HG03025 (cell line): ENCODE results near the gene TRIM5.
"Not testable (repeated sequence)": the region's sequence is repeated elsewhere in the genome, so short reads cannot be mapped to it uniquely, and the experiment has no call there.

Experiments
- ATAC-seq: cut with Tn5 transposase; IDR thresholded peaks from one replicate; pipeline ENCODE4 v1.9.1; 2021; ENCODE audit warnings: mild to moderate bottlenecking, moderate library complexity; ENCODE audit not compliant: unreplicated experiment, low FRiP score

The TRIM5 gene, protein sequence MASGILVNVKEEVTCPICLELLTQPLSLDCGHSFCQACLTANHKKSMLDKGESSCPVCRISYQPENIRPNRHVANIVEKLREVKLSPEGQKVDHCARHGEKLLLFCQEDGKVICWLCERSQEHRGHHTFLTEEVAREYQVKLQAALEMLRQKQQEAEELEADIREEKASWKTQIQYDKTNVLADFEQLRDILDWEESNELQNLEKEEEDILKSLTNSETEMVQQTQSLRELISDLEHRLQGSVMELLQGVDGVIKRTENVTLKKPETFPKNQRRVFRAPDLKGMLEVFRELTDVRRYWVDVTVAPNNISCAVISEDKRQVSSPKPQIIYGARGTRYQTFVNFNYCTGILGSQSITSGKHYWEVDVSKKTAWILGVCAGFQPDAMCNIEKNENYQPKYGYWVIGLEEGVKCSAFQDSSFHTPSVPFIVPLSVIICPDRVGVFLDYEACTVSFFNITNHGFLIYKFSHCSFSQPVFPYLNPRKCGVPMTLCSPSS

DNA sequence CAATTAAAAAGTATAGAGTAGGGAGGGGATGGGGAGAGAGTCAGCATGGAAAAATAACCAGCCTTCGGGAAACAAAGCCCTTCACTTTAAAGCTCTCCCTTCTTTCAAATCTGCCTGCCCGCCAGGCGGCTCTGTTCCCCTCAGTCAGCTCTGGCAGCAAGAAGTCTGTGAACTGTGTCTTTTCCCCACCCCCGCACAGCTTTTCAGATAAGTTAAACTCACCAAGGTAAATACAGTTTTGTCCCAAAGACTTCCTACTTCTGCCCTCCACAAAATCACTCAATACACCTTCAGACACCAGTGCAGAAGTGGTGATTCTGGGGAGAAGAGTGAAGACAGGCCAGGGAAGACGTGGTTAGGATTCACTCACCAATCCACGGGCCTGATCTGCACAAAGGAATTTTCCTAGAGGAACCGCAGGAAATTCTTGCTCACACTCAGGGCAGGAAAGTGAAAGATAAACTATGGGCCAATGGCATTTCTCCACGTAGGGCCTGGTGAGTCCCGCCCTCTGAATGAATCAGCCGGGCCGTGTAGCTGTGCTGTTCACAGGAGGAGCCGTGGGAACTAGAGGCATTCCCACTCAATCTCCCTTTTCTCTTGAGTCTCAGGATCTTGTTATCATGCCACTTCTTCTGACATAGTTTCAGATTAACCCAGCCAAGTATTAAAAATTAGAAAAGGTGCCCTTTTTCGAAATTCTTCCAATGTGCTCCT is at the start of gene TRIM5:
Gene TRIM5, minus strand, starts transcription at position 429 of the 717 bp plus-strand sequence. CDS start 4,897 bp downstream, outside the sequence.
- ATAC-seq: peak; percentile 78

DNA sequence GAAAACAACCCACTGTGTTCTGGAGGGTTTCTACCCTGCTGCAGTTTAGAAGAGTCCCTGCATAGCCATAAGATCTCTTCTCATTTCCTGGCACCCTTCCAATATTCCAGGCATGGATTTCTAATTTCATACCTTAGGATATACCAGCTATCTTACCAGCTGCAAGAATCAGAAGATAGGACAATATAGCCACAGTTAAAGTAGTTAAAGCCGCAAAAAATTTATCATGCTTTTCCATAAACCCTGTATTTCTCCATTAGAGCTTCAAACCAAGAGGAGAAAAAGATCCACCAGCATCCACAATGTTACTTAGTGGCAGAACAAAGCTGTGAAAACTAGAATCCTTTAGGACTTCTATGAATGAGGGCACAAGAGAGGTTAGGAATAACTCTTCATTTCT is 42.8 kb upstream of the TRIM5 start:
- no peak for ATAC-seq

DNA sequence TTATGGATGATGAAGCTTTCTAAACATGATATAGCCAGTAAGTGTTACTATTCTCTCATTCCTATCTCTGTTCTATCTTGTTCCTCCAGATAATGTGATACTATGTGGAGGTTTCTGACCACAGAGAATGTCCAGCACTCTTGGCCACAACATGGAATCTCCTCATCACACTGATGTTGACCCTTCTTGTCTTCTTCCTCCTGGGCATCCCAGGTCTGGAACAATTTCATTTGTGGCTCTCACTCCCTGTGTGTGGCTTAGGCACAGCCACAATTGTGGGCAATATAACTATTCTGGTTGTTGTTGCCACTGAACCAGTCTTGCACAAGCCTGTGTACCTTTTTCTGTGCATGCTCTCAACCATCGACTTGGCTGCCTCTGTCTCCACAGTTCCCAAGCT is 41.5 kb upstream of the TRIM5 start:
- ATAC-seq: no peak

DNA sequence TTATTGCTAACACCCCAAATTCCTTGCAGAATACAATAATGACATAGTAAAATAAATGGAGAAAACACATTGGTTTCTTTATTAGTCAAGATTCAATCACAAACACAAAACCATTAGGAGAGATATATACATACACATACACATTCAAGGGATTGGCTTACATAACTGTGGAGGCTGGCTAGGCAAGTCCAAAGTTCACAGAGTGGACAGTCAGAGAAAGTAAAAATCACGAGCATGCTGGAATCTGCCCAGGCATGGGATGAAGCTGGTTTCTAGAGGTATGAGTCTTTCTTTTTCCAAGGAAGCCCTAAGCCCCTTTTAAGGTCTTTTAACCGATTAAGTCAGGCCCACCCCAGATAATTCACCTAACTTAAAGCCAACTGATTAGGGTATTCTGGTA is 37.7 kb upstream of the TRIM5 start:
- ATAC-seq: no peak

DNA sequence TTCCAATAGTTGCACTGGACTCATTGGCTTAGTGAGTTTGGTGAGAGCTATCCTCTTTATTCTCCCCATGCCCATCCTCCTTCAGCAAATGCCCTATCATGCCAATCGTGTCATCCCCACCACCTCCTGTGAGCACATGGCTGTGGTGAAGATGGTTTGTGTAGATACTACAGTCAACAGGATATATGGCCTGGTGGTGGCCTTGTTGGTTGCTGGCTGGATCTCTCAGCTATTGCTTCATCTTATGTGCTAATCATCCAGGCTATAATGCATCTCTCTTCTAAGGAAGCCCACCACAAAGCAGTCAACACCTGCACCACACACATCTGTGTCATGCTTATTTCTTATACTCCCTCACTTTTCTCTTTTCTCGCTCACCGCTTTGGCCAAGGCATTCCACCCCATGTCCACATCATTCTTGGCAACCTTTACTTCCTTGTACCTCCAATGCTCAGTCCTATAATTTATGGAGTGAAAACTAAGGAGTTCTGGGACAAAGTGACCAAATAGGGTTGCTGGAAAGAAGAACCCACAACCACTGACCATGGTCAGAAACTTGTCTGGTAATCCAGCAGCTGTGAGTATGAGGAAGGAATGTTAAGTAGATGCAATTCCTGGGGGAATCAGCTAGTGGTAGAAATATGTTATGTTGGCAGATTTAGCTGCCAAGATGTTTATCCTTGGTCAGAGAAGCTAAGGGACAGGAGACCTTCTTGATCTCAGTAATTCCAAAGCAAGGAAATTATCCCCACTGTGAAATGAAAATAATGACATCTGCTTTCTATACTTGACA is 35.0 kb upstream of the TRIM5 start:
- ATAC-seq: no peak

DNA sequence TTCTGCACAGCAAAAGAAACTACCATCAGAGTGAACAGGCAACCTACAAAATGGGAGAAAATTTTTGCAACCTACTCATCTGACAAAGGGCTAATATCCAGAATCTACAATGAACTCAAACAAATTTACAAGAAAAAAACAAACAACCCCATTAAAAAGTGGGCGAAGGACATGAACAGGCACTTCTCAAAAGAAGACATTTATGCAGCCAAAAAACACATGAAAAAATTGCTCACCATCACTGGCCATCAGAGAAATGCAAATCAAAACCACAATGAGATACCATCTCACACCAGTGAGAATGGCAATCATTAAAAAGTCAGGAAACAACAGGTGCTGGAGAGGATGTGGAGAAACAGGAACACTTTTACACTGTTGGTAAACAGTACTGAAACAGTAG is 31.6 kb upstream of the TRIM5 start:
- ATAC-seq: not testable (repeated sequence)

DNA sequence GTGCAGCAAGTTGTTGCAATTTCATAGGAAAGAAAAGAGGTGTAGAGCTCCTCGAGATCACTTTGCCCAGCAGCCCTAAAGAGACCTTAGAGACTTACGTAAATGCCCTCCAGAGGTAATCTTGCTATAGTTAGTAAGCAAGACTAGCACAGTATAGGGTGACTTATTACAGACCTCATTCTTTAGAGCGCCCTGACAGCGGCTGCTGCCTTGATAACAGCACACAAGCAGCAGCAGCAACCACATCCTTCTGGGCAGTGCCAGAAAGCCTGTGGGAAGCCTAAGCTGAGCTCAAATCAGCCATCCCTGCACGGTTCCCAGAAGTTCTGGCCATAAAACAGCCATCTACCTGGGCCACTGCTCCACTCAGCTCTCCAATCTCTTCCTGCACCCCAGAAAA is 28.8 kb upstream of the TRIM5 start:
- no peak for ATAC-seq

DNA sequence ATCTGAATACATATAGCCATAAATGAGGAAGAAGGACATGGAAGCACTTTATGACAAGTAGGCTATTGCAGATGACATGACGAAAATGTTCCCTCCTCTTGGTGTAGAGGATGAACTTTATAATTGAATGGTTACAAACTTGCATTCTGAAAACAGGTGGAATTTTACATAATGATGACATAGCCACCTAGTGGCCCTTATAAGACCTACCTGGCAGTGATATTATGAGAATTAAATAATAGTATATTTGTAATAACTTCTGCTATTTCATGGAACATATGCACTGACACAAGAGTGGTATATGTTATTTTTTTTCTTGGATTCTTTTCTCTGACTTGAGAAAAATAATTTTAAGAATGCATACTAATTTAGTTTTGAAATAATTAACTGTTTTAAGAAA is 27.6 kb upstream of the TRIM5 start:
- ATAC-seq: no peak

DNA sequence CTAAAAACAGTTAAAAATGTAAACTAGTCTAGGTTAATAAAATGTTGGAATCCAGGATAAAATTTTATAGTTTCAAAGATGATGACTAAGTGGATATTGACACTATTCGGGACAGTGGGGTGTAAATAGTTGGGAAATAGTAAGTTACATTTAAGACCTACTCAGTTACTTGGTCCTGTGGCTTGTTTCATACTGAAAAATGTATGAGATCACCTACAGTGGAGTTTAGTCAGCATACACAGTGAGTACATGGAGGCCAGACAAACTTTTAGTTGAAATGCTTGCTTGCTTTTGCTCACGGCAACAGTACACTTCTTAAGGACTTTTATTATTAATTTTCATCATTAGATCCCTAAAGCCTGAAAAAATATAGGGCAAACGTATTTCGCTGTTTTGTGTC is 20.8 kb upstream of the TRIM5 start:
- ATAC-seq: no peak

DNA sequence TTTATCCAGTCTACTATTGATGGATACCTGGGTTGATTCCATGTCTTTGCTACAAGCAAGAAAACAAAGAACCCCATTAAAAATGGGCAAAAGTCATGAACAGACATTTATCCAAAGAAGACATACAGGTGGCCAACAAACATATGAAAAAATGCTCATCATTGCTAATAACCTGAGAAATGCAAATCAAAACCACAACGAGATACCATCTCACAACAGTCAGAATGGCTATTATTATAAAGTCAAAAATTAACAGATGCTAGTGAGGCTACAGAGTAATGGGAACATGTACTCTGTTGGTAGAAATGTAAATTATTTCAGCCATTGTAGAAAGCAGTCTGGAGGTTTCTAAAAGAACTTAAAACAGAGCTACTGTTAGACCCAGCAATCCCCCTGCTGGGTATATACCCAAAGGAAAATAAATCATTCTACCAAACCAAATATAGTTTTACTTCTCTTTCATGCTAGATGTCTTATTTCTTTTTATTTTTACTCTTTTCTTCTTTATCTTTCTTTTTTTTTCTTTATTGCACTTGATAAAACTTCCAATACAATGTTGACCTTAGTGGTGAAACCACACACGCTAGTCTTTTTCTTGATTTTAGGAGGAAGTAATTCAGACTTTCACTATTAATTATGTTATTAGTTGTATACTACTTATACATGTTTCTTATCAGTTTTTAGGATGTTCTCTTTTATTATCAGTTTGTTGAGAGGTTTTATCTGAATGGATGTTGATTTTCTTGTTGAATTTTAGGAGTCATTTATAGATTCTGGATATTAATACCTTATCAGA is 19.1 kb upstream of the TRIM5 start:
- ATAC-seq: peak; percentile 73

DNA sequence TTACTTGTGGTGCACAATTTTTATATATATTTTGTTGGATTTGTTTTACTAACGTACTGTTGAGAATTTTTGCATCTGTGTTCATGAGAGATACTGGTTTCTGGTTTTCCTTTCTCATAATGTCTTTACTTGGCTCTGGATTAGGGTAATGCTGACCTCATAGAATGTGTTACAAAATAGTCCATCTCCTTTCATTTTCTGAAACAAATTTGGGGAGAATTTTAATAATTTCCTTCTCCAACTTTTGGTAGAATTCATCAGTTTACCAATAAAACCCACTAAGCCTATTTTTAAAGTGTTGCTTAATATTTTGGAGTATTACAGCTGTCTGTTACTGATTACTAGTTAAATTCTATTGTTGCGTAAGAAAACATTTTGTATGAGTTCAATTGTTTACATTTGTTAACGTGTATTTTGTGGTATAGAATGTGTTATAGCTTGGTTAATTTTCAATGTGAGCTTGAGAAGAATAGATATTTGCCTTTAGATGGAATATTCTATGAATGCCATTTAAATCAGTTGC is 16.2 kb upstream of the TRIM5 start:
- ATAC-seq: no peak

DNA sequence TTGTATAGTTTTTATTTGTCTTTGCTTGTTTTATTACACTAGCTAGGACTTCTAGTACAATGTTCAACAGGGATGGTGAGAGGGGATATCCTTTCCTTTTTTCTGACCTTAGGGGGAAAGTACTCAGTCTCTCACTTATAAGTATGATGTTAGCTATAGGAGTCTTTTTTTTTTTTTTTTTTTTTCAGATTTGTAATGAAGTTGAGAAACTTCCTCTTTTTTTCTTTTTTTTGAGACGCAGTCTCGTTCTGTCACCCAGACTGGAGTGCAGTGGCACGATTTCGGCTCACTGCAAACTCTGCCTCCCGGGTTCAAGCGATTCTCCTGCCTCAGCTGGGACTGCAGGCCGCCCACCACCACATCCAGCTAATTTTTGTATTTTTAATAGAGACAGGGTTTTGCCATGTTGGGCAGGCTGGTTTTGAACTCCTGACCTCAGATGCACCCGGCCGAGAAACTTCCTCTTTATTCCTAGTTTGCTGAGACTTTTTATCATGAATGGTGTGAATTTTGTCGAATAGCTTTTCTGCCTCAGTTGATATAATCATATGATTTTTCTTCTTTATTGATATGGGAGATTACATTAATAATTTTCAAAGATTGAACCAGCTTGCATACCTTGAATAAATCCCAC is 15.7 kb upstream of the TRIM5 start:
- no peak for ATAC-seq

DNA sequence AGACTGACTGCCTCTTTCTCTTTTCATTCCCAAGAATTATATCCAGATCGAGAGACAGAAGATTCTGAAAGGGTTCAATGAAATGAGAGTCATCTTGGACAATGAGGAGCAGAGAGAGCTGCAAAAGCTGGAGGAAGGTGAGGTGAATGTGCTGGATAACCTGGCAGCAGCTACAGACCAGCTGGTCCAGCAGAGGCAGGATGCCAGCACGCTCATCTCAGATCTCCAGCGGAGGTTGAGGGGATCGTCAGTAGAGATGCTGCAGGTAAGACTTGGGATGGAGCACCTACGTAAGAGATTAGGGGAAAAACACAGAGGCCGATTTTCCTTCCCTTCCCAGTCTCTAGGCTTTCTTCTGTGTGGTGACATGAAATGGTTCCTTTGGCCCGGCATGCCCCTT is 13.4 kb upstream of the TRIM5 start:
- ATAC-seq: no peak

DNA sequence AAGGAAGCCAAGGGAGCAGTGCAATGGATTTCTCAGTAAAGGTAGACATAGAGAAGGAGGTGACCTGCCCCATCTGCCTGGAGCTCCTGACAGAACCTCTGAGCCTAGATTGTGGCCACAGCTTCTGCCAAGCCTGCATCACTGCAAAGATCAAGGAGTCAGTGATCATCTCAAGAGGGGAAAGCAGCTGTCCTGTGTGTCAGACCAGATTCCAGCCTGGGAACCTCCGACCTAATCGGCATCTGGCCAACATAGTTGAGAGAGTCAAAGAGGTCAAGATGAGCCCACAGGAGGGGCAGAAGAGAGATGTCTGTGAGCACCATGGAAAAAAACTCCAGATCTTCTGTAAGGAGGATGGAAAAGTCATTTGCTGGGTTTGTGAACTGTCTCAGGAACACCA is 11.3 kb upstream of the TRIM5 start:
- ATAC-seq: no peak

DNA sequence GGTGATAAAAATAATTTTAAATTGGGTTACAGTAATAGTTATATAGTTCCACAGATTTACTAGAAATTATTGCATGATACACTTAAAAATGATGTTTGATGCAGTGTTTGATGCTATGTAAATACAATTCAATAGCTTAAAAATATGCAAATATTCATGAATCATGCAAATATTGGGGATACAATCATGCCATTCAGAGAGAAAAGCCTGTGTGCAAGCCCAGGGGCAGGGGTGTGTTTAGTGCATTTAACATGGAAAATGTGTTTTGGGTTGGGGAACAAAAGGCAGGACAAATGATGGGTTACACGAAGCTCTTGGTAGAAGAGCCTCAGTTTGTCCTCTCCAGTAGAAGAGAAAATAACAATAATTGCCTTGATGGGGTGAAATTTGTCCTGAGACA is 10.7 kb upstream of the TRIM5 start:
- ATAC-seq: no peak

DNA sequence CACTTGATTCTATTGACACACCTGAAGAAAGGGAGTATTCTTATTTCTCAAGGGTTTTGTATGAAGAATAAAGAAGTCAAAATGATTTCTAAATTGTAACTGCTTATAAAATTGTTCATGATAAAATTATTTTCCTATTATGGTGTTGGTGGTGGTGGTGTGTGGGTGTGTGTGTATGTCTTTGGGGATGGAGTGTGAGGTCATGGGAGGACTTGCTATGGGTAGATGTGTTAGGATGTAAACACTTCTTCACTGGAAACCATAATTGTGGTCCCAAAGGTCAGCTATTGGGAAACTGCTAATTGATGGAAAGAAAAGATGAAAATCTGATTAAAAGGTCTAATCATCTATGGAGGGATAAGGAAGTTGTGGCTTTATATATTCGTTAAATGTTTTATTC is 9.8 kb upstream of the TRIM5 start:
- ATAC-seq: no peak

DNA sequence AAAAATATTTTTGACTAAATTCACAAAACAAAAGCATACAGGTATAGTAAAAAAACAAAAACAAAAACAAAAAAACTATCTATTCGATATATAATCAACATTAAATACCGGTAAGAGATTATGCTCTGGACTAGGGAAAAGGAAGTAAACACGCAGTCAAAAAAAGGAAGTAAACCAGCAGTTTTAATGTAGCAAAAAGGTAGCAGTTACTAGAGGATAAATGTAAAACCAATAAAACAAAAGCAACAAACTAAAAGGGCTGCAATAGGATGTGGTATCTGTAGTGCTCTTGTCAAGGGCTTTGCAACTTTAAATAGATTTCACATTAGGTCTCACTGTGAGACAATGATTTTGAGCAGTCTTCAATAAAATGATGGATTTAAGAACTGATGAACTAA is 7.1 kb upstream of the TRIM5 start:
- ATAC-seq: no peak

DNA sequence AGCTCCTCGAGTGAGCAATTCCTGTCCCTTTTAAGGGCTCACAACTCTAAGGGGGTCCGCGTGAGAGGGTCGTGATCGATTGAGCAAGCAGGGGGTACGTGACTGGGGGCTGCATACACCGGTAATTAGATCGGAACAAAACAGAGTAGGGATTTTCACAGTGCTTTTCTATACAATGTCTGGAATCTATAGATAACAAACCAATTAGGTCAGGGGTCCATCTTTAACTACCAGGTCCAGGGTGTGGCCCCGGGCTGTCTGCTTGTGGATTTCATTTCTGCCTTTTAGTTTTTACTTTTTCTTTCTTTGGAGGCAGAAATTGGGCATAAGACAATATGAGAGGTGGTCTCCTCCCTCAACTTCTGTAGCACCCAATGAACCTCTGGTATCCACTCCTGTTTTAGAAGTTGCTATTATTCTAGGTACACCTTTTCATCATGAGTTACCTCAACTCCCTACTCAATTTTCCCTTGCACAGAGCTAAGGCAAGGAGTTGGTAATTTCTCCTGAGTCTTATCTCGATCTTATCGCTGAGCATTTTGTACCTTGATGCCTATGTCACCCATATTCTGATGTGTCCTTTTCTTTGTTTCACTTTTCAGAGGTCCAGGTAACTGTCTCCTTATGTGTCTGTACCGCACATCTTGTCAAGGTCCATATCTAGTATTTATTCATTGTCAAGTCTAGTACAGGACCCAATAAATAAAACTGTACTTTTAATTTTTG is 6.5 kb upstream of the TRIM5 start:
- ATAC-seq: not testable (repeated sequence)

DNA sequence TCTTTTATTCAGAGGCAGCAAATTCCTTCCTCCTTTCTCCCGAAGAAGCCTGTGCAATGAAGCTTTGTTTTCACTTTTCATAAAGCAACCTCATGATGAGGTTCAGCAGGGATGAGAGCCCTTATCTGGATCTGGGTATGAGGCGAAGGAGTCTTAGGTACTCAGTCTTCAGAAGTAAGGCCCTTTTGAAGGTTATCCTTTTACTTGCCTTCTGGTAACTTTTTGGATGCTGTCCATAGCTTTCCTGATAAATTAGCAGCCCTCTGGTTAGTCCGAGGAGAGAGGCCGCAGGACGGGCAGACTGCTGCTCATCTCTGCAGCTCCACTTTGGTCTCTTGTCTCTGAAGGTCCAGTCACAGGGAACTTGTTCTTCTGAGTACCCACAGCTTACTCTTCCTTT is 5.9 kb upstream of the TRIM5 start:
- ATAC-seq: no peak
